Astrocyte of the cerebellum (primary cell): ENCODE data around the gene ENOSF1.

Experiments used
- DNase-seq: peaks from one replicate; pipeline ENCODE4 v3.0.0-alpha.2; 2011; ENCODE audit warnings: low read depth
- H3K4me3 ChIP-seq: 2 replicates; pipeline ENCODE4 v1.5.1; 2011; ENCODE audit warnings: mild to moderate bottlenecking, low read depth, low read length, moderate library complexity
- in situ Hi-C: cut with HindIII; loops from 2 replicates; pipeline ENCODE4 v1.10.0; 2017; ENCODE audit warnings: low sequenced_read_pairs
- TF ChIP-seq, protein P1 (sequence below): IDR thresholded peaks from 2 replicates; pipeline ENCODE4 v1.5.1; 2012; ENCODE audit warnings: low read length, low read depth, moderate library complexity, mild to moderate bottlenecking; ENCODE audit errors: missing control alignments

Gene ENOSF1

DNA sequence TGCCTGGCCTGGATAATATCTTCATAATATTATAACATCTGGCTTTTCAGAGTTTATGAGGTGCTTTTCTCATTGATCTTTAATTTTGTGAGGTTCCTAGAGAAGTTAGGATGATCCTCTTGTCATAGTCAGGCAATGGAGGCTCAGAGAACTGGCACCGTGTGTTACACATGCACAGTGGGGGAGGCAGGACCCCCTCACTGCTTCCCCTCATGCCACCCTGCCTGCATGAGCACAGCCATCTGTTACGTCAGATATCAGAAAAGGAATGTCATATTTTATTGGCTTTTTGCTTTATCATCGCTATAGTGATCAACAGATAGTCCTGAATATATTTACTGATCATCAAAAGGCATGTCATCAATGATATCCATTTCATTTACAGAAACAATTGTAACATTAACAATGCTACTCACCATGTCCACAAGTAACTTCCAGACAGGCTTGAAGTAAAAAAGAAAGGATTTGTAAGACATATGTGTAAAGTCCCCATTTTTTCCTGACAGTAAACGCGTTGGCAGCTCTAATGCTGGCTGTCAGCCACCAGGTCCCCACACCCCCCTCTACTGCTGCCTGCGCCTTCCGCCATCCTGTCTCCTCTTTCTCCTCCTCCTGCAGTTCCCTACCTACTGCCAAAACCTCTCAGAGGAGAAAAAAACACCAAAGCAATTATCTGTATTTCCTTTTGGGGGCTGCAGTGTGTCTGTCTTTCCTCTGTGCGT lies 18.8 kb downstream of the ENOSF1 start:
- TF ChIP-seq, protein P1, sequence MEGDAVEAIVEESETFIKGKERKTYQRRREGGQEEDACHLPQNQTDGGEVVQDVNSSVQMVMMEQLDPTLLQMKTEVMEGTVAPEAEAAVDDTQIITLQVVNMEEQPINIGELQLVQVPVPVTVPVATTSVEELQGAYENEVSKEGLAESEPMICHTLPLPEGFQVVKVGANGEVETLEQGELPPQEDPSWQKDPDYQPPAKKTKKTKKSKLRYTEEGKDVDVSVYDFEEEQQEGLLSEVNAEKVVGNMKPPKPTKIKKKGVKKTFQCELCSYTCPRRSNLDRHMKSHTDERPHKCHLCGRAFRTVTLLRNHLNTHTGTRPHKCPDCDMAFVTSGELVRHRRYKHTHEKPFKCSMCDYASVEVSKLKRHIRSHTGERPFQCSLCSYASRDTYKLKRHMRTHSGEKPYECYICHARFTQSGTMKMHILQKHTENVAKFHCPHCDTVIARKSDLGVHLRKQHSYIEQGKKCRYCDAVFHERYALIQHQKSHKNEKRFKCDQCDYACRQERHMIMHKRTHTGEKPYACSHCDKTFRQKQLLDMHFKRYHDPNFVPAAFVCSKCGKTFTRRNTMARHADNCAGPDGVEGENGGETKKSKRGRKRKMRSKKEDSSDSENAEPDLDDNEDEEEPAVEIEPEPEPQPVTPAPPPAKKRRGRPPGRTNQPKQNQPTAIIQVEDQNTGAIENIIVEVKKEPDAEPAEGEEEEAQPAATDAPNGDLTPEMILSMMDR: no peak
- DNase-seq: no peak
- H3K4me3 ChIP-seq: no peak overlapping the region
- in situ Hi-C loops: no loop called here

- DNase-seq: no peak
- H3K4me3 ChIP-seq: no peak overlapping the region
- TF ChIP-seq, protein P1: no peak
- in situ Hi-C loops: no loop called here
These were observed 19.6 kb downstream of the ENOSF1 start for GRCh38 chr18:692824-693223.

- in situ Hi-C loops: no loop called here
- no peak for DNase-seq
- H3K4me3 ChIP-seq: no peak overlapping the region
- TF ChIP-seq, protein P1: no peak
These were observed 24.1 kb downstream of the ENOSF1 start for GRCh38 chr18:688323-688722.

GRCh38 chr18:686339-687111 lies 25.9 kb downstream of the ENOSF1 start:
- in situ Hi-C loops: no loop called here
- DNase-seq: no peak
- TF ChIP-seq, protein P1: no peak
- H3K4me3 ChIP-seq: no peak overlapping the region

DNA sequence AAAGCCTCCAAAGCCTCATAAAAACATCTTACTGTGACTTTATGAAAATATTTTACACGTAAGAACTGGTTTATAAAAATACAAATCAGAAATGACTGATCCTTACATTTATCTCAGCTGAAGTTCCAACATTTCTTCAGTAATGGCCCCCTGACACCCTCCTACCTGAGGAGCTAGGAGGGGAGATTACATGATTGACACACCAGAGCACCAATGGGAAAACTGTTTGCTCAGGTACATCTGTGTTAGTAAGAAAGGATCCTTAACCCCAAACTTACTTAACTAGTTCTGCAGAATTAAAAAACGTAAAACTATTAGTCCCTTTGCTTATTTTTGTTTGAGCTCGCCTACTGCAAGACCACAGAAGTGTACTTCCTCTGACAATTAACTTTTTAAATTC lies 27.0 kb downstream of the ENOSF1 start:
- in situ Hi-C loops: no loop called here
- H3K4me3 ChIP-seq: no peak overlapping the region
- TF ChIP-seq, protein P1: no peak
- no peak for DNase-seq

- in situ Hi-C loops: no loop called here
- TF ChIP-seq, protein P1: no peak
- DNase-seq: no peak
These were observed 28.9 kb downstream of the ENOSF1 start for GRCh38 chr18:683531-683930.

More at GRCh38 chr18:683531-683930, 28.9 kb downstream of the ENOSF1 start:
- H3K4me3 ChIP-seq: no peak overlapping the region
